HCT116 (cell line): ENCODE measurements around the gene CWC15. TPM values are rescaled to one million over a fixed set of nuclear protein-coding genes. Genes with fewer than 3 reads are reported as not detected.

Source experiments
- ATAC-seq: fragments of 200-7000 bp; cut with Tn5 transposase; 2 replicates; pipeline ENCODE4 v1.9.1; 2020; ENCODE audit warnings: mild to moderate bottlenecking, moderate library complexity
- BruUV-seq: library from RNA; stranded (reverse); fragments of 400-500 nt; replicated peaks from 2 replicates; lab custom pipeline; 2021; lab: Mats Ljungman, UMichigan
- CTCF ChIA-PET: fragments of 300-600 bp; sonication (Branson Sonifier 250); formaldehyde crosslinking; loops from one replicate; lab custom pipeline; 2021; ENCODE audit warnings: antibody characterized with exemption; lab: Charles Lee
- POLR2A ChIA-PET: fragments of 300-600, 350-600 bp; sonication (Branson Sonifier 250); formaldehyde crosslinking; loops from one replicate; lab custom pipeline; 2021; ENCODE audit warnings: antibody characterized with exemption; lab: Charles Lee
- RAD21 ChIA-PET, 2 experiments: fragments of 300-600 bp; sonication (Branson Sonifier 250); formaldehyde crosslinking; loops; one replicate each; lab custom pipeline; 2023; ENCODE audit warnings: low total read pairs in 2 of 2; ENCODE audit not compliant: uncharacterized antibody in 2 of 2, unreplicated experiment in 2 of 2, low non-redundant PET in 1 of 2; lab: Charles Lee
- DNase-seq: peaks from one replicate; pipeline ENCODE4 v3.0.0-alpha.2; 2010; ENCODE audit warnings: low read depth, low spot score
- H2AFZ ChIP-seq: fragments of 200-600 bp; shearing (Covaris generic), sonication (generic); 2 replicates; pipeline ENCODE4 v1.6.1; 2017; ENCODE audit warnings: low read depth, mixed run types, mixed read lengths, antibody characterized with exemption, low read length; ENCODE audit not compliant: poor library complexity, severe bottlenecking
- H3K27ac ChIP-seq: 2 replicates; pipeline ENCODE4 v1.5.1; 2012; ENCODE audit warnings: low read depth, low read length
- H3K27me3 ChIP-seq: fragments of 200-600 bp; sonication (generic); 2 replicates; pipeline ENCODE4 v1.6.1; 2016; ENCODE audit warnings: mixed run types, low read length, mixed read lengths; ENCODE audit not compliant: insufficient read depth
- H3K36me3 ChIP-seq, 2 experiments: fragments of 200-500 bp in 1 of 2; fragments of 200-600 bp in 1 of 2; sonication (Bioruptor generic) in 1 of 2; sonication (generic) in 1 of 2; 2 replicates each; pipeline versions ENCODE4 v1.5.1 to v1.6.1; 2014 to 2016; ENCODE audit warnings: low read length in 2 of 2, inconsistent platforms in 1 of 2, mixed read lengths in 1 of 2, mixed run types in 1 of 2; ENCODE audit not compliant: insufficient read depth in 2 of 2, control insufficient read depth in 1 of 2
- H3K4me1 ChIP-seq, 2 experiments: fragments of 200-600 bp in 1 of 2; sonication (generic) in 1 of 2; 2 replicates each; pipeline versions ENCODE4 v1.5.1 to v1.6.1; 2012 to 2017; ENCODE audit warnings: low read length in 2 of 2, inconsistent platforms in 1 of 2, mild to moderate bottlenecking in 1 of 2, mixed read lengths in 1 of 2, mixed run types in 1 of 2, moderate library complexity in 1 of 2; ENCODE audit not compliant: insufficient read depth in 2 of 2, control insufficient read depth in 1 of 2
- H3K4me2 ChIP-seq: fragments of 200-600 bp; sonication (generic); 2 replicates; pipeline ENCODE4 v1.6.1; 2017; ENCODE audit warnings: mixed run types, low read length, mixed read lengths
- H3K4me3 ChIP-seq, 2 experiments: fragments of 200-600 bp in 1 of 2; sonication (generic) in 1 of 2; replicated peaks in 1 of 2; 2 replicates each; pipeline ENCODE4 v1.5.1; 2011 to 2016; ENCODE audit warnings: low read length in 2 of 2, control low read depth in 1 of 2, low read depth in 1 of 2, mild to moderate bottlenecking in 1 of 2, mixed read lengths in 1 of 2, mixed run types in 1 of 2
- H3K79me2 ChIP-seq: fragments of 200-600 bp; sonication (generic); 2 replicates; pipeline ENCODE4 v1.6.1; 2017; ENCODE audit warnings: mild to moderate bottlenecking, mixed run types, low read length, moderate library complexity, mixed read lengths; ENCODE audit not compliant: insufficient read depth
- H3K9ac ChIP-seq: fragments of 200-600 bp; sonication (generic); 2 replicates; pipeline ENCODE4 v1.6.1; 2016; ENCODE audit warnings: low read length, mixed read lengths
- H3K9me2 ChIP-seq: fragments of 200-600 bp; sonication (generic), shearing (Covaris generic); 2 replicates; pipeline ENCODE4 v1.6.1; 2017; ENCODE audit warnings: mixed run types, mild to moderate bottlenecking, moderate library complexity; ENCODE audit not compliant: insufficient read depth
- H3K9me3 ChIP-seq, 2 experiments: fragments of 200-500 bp in 1 of 2; fragments of 200-600 bp in 1 of 2; sonication (Bioruptor generic) in 1 of 2; sonication (generic) in 1 of 2; 2 replicates each; pipeline ENCODE4 v1.6.1; 2014 to 2017; ENCODE audit warnings: low read length in 2 of 2, mixed read lengths in 2 of 2, inconsistent platforms in 1 of 2, low read depth in 1 of 2, mild to moderate bottlenecking in 1 of 2, mixed run types in 1 of 2, moderate library complexity in 1 of 2; ENCODE audit not compliant: control insufficient read depth in 1 of 2, insufficient read depth in 1 of 2
- H4K20me1 ChIP-seq: fragments of 200-600 bp; sonication (generic), shearing (Covaris generic); 2 replicates; pipeline ENCODE4 v1.6.1; 2017; ENCODE audit warnings: mixed run types, mild to moderate bottlenecking, moderate library complexity; ENCODE audit not compliant: insufficient read depth
- CBX3 ChIP-seq: IDR thresholded peaks from 2 replicates; pipeline ENCODE4 v1.6.1; 2012; ENCODE audit warnings: low read depth
- CEBPB ChIP-seq: IDR thresholded peaks from 2 replicates; pipeline ENCODE4 v1.6.1; 2012; ENCODE audit warnings: low read depth
- CTCF ChIP-seq, 3 experiments: fragments of 200-600 bp in 1 of 3; sonication (generic) in 1 of 3; IDR thresholded peaks in 2 of 3; conservative IDR thresholded peaks in 1 of 3; 2 replicates each; pipeline ENCODE4 v1.5.1; 2012 to 2017; ENCODE audit warnings: low read depth in 2 of 3, low read length in 2 of 3, antibody characterized with exemption in 1 of 3, borderline replicate concordance in 1 of 3, control low read depth in 1 of 3, mild to moderate bottlenecking in 1 of 3, mixed read lengths in 1 of 3, mixed run types in 1 of 3, moderate library complexity in 1 of 3; ENCODE audit not compliant: insufficient read depth in 1 of 3
- ELF1 ChIP-seq: IDR thresholded peaks from 2 replicates; pipeline ENCODE4 v1.6.1; 2012; ENCODE audit warnings: low read depth, borderline replicate concordance
- EZH2phosphoT487 ChIP-seq: fragments of 200-600 bp; IDR thresholded peaks from 2 replicates; pipeline ENCODE4 v1.6.1; 2018; ENCODE audit warnings: antibody characterized with exemption, borderline replicate concordance
- FOSL1 ChIP-seq: IDR thresholded peaks from 2 replicates; pipeline ENCODE4 v1.6.1; 2012; ENCODE audit warnings: low read depth
- JUND ChIP-seq: IDR thresholded peaks from 2 replicates; pipeline ENCODE4 v1.6.1; 2012
- POLR2A ChIP-seq: IDR thresholded peaks from 2 replicates; pipeline ENCODE4 v1.7.0; 2011; ENCODE audit warnings: borderline replicate concordance; ENCODE audit not compliant: insufficient read depth, insufficient read length; ENCODE audit errors: extremely low read depth
- SIN3A ChIP-seq: IDR thresholded peaks from 2 replicates; pipeline ENCODE4 v1.6.1; 2012; ENCODE audit warnings: low read depth
- SP1 ChIP-seq: IDR thresholded peaks from 2 replicates; pipeline ENCODE4 v1.6.1; 2012; ENCODE audit warnings: low read depth
- TCF7L2 ChIP-seq: IDR thresholded peaks from 2 replicates; pipeline ENCODE4 v1.7.0; 2011; ENCODE audit warnings: borderline replicate concordance, inconsistent platforms; ENCODE audit not compliant: insufficient read depth, insufficient read length; ENCODE audit errors: extremely low read depth
- ZNF274 ChIP-seq: fragments of 200-500 bp; sonication (Bioruptor generic); IDR thresholded peaks from 2 replicates; pipeline ENCODE4 v1.6.1; 2014; ENCODE audit warnings: mild to moderate bottlenecking, low read depth, low read length, inconsistent platforms
- intact Hi-C: fragments of 100-400 bp; cut with micrococcal nuclease; formaldehyde crosslinking; loops from 2 replicates; pipeline ENCODE4 v1.10.0; 2022
- total RNA-seq: library from RNA; stranded (reverse); gene quantifications from one replicate; pipeline ENCODE4 v1.2.1, GENCODE V29; 2021; ENCODE audit not compliant: unreplicated experiment
- TF ChIP-seq, protein P1 (sequence below): IDR thresholded peaks from 2 replicates; pipeline ENCODE4 v1.6.1; 2012
- TF ChIP-seq, protein P2 (sequence below): IDR thresholded peaks from 2 replicates; pipeline ENCODE4 v1.6.1; 2012; ENCODE audit warnings: low read depth
- TF ChIP-seq, protein P3 (sequence below): IDR thresholded peaks from 2 replicates; pipeline ENCODE4 v1.6.1; 2011; ENCODE audit warnings: mild to moderate bottlenecking, low read length, moderate library complexity; ENCODE audit not compliant: insufficient replicate concordance; ENCODE audit errors: extremely low read depth

CWC15 gene
- total RNA-seq, 1 experiment from 2014 or later, result 47.6 TPM

DNA sequence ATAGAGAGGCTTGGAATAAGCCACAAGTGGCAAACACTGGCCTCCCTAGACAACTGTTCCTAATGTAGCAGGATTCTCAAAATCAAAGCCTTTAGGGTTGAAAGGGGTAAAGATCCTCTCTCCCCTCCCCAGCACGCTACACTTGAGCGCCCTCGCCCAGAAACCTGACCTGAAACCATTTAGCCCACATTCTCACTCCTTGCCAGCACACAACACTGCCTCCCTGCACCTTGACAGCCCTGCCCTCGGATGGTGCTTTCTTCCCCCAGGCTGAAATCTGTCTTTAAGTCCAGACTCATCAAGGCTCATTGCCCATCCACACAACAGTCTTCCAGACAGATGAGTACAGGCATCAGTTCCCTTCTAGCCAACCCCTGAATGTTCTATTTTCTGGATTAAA lies 26.5 kb downstream of the CWC15 start:
- ChIA-PET CTCF (no interaction called here), RAD21 (no interaction called here), POLR2A (no interaction called here)
- H3K27ac ChIP-seq, result no peak overlapping the region
- no peak overlapping the region for H2AFZ ChIP-seq
- H3K9me2 ChIP-seq, result no peaks in the 10 kb centered on the region
- no TSS peak for BruUV-seq
- no peak overlapping the region for H3K9ac ChIP-seq
- H3K27me3 ChIP-seq, result no peaks in the 10 kb centered on the region
- no peaks in the 10 kb centered on the region for H3K36me3 ChIP-seq
- H4K20me1 ChIP-seq, result no peaks in the 10 kb centered on the region
- no peak overlapping the region for H3K4me2 ChIP-seq
- H3K4me3 ChIP-seq, result no peak overlapping the region
- H3K79me2 ChIP-seq, result no peaks in the 10 kb centered on the region
- intact Hi-C loops, result no loop called here
- H3K4me1 ChIP-seq, result no peaks in the 10 kb centered on the region
- no peak for ATAC-seq
- no peak for TF ChIP-seq ELF1
- no peak for TF ChIP-seq JUND
- no peak for TF ChIP-seq FOSL1
- no peak for TF ChIP-seq TCF7L2
- no peak for TF ChIP-seq CBX3
- TF ChIP-seq ZNF274, result no peak
- TF ChIP-seq POLR2A, result no peak
- TF ChIP-seq, protein P1, sequence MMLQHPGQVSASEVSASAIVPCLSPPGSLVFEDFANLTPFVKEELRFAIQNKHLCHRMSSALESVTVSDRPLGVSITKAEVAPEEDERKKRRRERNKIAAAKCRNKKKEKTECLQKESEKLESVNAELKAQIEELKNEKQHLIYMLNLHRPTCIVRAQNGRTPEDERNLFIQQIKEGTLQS, result no peak
- TF ChIP-seq CEBPB, result no peak
- TF ChIP-seq CTCF (IDR thresholded peaks at IDR 0.05 in 2 of 3, conservative IDR thresholded peaks at IDR 0.05 in 1 of 3; ENCODE audit: borderline replicate concordance in 1 of 3, insufficient read depth in 1 of 3, low read depth in 2 of 3, low read length in 2 of 3), result no peak
- no peak for TF ChIP-seq EZH2phosphoT487
- TF ChIP-seq, protein P2, sequence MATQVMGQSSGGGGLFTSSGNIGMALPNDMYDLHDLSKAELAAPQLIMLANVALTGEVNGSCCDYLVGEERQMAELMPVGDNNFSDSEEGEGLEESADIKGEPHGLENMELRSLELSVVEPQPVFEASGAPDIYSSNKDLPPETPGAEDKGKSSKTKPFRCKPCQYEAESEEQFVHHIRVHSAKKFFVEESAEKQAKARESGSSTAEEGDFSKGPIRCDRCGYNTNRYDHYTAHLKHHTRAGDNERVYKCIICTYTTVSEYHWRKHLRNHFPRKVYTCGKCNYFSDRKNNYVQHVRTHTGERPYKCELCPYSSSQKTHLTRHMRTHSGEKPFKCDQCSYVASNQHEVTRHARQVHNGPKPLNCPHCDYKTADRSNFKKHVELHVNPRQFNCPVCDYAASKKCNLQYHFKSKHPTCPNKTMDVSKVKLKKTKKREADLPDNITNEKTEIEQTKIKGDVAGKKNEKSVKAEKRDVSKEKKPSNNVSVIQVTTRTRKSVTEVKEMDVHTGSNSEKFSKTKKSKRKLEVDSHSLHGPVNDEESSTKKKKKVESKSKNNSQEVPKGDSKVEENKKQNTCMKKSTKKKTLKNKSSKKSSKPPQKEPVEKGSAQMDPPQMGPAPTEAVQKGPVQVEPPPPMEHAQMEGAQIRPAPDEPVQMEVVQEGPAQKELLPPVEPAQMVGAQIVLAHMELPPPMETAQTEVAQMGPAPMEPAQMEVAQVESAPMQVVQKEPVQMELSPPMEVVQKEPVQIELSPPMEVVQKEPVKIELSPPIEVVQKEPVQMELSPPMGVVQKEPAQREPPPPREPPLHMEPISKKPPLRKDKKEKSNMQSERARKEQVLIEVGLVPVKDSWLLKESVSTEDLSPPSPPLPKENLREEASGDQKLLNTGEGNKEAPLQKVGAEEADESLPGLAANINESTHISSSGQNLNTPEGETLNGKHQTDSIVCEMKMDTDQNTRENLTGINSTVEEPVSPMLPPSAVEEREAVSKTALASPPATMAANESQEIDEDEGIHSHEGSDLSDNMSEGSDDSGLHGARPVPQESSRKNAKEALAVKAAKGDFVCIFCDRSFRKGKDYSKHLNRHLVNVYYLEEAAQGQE, result no peak
- TF ChIP-seq SIN3A, result no peak
- TF ChIP-seq, protein P3, sequence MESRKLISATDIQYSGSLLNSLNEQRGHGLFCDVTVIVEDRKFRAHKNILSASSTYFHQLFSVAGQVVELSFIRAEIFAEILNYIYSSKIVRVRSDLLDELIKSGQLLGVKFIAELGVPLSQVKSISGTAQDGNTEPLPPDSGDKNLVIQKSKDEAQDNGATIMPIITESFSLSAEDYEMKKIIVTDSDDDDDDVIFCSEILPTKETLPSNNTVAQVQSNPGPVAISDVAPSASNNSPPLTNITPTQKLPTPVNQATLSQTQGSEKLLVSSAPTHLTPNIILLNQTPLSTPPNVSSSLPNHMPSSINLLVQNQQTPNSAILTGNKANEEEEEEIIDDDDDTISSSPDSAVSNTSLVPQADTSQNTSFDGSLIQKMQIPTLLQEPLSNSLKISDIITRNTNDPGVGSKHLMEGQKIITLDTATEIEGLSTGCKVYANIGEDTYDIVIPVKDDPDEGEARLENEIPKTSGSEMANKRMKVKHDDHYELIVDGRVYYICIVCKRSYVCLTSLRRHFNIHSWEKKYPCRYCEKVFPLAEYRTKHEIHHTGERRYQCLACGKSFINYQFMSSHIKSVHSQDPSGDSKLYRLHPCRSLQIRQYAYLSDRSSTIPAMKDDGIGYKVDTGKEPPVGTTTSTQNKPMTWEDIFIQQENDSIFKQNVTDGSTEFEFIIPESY, result no peak
- TF ChIP-seq SP1, result no peak
- DNase-seq, result no peak
- H3K9me3 ChIP-seq, result no peaks in the 10 kb centered on the region
